GM18526 (cell line): ENCODE measurements around the gene HOXB8.

Experiments used
- POLR2A ChIP-seq: IDR thresholded peaks from 3 replicates; pipeline ENCODE4 v1.6.1; 2011; ENCODE audit not compliant: insufficient read length; ENCODE audit errors: extremely low read depth

The HOXB8 gene

DNA sequence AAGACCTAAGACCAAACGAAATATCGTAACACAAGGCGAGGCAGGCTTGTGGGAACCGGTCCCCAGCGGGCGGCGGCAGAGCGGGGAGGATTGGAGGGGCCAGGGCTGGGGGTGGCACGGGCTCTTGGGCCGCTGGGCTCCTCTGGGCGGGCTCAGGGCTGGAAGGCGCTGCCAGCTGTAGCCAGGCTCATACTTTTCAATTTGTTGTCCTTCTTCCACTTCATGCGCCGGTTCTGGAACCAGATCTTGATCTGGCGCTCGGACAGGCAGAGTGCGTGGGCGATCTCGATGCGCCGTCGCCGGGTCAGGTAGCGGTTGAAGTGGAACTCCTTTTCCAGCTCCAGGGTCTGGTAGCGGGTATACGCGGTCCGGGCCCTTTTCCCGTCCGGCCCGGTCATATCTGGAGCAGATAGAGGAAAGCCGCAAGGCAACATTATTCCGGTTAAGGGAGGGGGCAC lies 23.0 kb downstream of the HOXB8 start:
- TF ChIP-seq POLR2A: no peak

DNA sequence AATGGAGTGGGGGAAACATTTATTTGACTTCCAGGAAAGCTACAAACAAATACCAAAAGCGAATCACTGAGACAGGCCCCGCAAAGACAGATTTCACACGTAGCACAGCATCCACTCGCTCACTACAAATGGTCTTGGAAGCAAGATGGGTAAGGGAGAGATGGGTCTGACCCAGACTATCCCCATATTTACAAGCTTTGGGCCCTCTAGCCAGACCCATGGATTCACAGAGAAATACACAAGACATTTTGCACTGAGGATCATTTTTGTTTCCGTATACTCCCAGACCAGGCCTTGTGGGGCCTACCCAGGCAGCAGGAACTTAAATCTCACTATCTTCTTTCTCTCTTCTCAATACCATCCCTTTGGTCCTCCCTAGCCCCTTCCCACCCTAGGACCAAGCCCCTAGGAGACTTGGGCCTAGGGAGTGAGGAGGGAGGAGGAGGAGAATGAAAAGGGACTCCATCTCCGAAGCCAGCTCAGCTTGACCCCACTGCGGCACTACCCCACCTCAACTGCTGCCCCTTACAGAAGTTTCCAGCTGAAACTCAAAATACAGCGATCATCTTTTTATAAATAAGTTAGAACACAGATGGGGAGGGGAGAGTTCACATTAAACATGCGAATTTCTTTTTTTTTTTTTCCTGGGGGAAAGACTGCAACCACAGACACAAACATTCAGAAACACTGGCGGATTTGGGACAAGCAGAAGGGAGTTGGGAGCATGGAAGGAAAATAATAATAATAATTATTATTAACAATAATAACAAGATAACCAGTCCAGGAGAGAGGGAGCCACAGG lies 23.6 kb downstream of the HOXB8 start:
- no peak for TF ChIP-seq POLR2A

DNA sequence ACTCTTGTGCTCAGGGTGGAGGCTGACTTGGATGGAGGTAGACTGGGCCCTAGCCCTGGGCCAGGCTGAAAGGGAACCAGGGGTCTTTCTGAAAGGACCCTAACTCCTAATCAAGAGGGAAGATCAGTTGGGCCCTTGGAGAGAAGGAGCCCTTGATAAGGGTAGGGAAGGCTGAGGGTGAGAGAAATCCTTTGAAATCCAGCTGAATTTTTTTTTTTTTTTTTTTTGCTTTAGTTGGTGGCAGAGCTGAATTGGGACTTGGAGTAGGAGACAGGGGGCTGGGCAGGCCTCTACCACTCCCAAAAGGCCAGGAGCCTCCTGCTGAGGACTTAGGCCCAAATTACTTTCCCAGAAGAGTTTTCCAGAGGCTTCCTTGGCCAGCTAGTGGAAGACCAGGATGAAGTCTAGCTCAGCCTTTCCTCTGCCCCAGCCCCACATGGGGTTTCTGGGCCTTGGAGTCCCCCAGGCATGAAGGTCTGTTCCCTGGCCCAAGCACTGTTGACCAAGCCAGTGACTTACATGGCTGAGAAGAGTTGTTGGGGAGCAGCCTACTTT lies 24.4 kb downstream of the HOXB8 start:
- no peak for TF ChIP-seq POLR2A

DNA sequence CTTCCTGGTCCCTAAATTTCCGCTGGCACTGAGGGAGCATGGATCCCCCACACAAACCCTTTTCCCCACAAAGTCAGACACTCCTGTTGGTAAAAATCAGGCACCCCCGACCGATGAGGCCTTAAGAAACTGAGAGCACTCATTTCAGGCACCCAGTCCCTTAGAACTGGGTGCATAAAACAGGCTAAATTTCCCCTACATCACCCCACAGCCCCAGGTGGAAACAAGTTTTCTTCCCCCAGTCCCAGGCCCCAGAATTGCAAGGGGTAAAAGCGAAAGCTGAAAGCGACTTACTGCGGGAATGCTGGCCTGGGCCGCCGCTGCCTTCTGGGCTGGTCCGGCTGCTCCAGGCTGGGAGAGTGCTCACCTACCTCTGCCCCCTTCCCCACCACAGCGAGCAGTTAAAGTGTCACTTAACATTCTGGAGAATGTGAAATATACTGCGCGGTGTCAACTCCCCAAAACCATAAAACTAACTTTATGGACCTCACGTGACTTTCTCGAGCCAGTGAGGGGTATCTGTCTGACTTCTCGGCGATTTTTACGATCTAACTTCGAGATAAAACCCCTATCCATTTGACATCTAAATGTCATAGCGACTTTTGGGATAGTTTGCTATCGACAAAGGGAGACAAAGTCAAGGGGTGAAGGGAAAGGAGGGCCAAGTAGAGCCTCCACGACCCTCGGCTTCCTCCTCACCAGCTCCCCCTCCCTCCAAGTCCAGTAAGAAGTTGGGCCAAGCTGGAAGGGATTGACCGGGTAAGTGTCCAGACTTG lies 25.1 kb downstream of the HOXB8 start, which contains the start of gene HOXB3:
HOXB3 (minus strand) TSS at position 411 of the 776 bp plus-strand sequence. CDS start 37,767 bp downstream, outside the sequence.
- TF ChIP-seq POLR2A: no peak

DNA sequence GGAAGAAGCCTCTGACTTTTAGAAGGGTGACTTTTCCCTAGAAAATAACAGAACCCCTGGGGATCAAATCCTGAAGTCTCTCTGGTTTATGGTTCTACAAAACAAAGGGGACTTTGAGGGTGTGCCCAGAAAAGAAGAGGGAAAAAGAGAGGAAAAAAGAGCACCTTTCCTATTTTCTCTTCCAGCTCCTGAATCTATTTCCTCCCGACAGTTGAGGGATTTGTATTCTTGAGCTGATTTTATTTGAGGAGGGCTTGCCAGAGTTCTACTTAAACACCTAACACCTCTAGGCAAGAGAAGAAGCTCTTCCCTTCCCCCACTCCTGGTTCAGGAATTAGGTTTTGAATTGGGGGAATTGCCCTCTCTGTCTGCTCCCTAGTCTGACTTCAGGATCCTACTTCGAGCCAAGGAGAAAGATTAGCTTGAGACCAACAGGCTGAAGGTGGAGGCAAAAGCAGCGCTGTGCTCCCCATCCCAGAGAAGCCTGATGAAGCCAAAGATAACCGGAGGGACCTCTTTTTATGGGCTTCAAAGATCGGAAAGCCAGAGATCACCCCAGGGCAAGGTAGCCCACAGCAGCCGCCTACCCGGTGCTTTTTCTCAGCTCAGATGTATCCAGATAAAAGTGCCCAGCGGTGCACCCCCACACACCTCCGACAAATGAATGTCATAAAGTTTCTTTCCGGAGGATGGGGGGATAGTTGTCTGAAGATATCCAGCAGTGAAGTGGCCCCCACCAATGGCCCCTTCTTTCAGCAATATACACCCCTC lies 25.8 kb downstream of the HOXB8 start:
- no peak for TF ChIP-seq POLR2A

DNA sequence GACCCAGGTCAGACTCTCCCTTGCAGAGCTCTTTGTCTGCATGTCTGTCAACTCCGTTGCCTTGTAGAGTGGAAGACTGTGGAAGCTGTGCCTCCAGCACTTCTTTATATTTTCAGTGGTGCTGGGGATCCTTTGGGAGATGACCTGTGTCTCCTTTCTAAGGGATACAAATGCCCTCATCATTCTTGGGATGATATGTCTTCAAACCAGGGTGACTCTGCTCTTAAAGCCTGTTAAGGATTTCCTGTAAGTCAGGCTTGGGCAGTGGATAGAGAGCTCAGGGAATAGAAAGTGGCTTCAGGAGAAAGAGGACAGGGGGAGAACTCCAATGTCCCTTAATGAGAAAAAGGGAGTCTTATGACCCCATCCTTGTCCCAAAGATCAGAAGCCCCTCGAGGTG lies 26.6 kb downstream of the HOXB8 start:
- TF ChIP-seq POLR2A: no peak

DNA sequence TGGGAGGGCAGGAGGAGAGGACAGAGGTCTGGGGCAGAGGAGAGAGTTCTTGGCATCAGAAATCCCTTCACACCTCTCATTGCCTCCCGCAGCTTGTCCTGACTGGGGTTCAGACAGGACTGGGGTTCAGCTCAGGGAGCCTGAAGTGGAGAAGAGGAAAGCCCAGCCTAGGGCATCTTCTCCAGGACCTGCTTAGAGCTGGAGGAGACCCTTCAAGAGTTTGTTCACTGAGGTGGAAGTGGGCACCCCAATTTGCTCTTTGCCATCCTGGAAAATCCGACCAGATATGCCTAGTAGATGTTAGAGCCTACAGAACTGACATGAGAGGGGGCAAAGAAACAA lies 27.0 kb downstream of the HOXB8 start:
- TF ChIP-seq POLR2A: no peak

DNA sequence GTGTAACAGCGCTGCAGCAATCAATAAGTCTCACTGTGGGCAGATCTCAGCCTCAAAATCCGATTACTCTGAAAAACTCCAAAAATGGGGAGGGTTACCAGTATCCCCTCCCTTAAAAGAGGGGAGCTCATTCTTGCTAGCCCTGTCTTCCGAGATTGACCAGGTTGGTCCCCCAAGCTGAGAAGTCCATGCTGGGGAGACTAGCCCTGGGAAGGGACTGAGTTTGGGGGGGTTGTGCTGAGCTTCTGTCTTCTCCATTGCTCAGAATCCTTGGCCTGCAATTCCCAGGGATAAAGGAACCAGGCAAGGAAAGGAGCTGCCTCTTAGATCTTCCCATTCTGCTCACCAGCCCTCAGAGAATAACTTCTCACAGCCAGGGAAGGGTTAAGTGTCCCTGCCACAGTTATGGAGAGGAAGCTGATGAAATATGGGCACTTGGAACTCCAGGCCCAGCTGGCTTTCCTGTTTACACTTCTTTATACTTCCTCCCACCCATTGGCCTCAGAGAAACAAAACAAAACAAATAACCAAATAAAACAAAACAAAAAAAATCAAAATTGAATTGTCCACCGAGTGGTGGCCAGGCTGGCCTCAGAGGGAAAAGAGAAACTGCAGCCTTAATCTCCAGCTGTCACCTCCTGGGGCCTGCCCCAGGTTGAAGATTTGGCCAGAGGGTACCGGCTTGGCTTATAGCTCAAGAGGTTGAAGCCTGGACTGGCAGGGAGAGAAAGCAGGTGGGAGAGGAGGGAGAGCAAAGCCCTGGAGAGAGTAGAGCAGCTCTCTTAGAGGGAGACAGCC lies 27.6 kb downstream of the HOXB8 start:
- no peak for TF ChIP-seq POLR2A

DNA sequence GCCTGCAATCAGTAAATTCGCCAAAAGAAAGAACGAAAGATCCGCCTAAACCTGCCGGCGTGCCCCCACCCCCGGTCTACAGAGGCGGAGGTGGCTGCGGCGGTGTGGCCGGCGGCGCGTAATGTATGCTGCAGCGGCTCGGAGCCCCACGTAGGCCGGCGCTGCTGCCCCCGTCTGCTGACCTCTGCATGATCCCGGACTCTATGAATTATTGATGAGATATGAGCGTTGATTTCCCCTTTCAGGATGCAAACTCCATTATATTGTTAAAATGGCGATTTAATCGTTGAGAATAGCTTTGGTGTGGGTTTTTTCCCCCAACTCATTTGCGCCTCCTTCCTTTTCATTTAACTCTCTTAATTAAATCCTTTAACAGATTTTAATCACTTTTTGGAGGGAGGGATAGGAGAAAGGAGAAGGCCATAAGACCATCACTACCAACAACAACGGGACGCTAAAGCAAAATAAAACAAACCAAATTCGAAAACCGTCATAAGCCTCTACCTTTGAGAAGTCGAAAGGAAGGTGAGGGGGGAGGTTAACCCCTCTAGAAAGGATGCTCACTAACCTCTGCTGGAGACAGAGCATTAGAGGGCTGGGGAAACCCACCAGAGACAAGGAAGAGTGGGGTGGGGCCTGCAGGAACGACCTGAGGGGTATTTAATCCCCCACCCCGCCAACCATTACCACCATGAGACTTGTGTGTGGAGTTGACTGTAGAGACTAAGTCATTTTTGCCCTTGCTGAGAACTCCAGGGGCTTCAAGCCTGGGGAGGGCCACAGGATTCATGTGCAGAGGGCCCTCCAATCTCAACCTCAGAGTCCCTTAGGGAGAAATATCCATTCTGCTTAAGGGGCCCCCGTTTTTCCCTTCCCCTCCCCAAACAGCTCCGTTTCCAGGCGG lies 28.5 kb downstream of the HOXB8 start:
- TF ChIP-seq POLR2A: no peak

DNA sequence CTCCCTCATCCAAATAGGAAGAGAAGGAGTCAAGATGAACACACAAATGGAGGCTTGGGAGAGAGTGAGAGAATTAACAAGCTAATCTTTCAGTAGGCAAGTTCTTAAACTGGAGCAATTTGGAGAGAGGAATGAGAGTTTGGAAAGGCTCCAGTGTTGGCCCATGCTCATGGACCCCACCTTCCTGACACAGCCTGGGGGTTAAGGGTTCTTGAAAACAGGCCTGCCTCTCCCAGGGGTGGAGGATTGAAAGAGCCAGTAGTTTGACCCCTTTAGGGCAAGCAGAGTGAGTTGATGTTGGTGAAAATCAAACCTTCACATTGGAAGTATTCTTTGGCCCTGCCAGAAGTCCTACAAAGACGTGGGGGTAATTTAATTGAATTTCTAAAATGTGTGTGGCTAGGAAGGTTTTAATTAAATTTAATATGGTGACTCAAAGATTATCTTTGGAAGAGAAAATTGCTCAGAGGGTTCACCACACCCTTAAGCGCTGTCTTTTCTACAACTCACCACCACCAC lies 30.8 kb downstream of the HOXB8 start:
- no peak for TF ChIP-seq POLR2A

DNA sequence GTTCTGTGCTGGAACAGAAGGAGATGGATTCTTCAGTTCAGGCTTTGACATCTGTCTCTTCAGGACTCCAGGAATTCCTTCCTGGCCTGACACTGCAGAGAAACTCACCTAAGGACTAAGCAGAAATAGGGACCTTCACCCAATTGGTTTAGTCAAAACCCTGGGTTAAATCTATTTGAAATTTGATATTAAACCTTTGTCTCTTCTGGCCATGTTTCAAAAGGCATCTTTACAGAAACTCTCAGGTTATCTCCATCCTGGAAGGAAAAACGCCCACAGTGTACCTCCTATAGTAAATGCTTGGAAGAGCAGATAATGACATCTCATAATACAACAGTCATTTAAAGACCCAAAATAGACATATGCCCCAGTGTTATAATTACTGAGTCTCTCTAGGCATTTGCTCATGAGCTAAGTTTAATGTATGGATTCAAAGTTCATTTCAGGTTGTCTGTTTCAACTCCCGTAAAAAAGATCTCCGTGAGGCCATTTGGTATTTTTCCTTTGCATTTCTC lies 31.3 kb downstream of the HOXB8 start:
- TF ChIP-seq POLR2A: no peak

DNA sequence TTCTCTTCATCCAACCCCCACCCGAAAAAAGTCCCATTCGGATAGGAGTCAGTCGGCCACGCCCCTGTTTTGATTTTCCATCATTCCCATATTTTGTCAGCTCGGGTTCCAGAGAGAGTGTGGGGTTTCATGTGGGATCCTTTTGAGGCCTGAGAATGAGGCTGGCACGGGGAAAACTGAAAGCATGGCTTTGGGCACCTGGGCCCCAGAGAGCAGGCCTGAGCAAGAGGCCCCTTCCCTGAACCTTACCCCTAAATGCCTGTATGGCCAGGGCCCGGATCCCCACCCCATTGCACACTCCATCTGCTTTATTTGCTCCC lies 32.4 kb downstream of the HOXB8 start:
- no peak for TF ChIP-seq POLR2A
